HUES48 (cell line): ENCODE results near the gene YWHAB.

Experiments
- H3K27ac ChIP-seq: one replicate; pipeline ENCODE4 v1.7.0; 2013; ENCODE audit warnings: low read depth, low read length, inconsistent platforms
- H3K27me3 ChIP-seq: 2 replicates; pipeline ENCODE4 v1.6.1; 2013; ENCODE audit warnings: mild to moderate bottlenecking, low read length; ENCODE audit not compliant: control insufficient read depth, insufficient read depth
- H3K36me3 ChIP-seq: 2 replicates; pipeline ENCODE4 v1.6.1; 2013; ENCODE audit warnings: low read length; ENCODE audit not compliant: control insufficient read depth, insufficient read depth
- H3K4me1 ChIP-seq: 2 replicates; pipeline ENCODE4 v1.6.1; 2013; ENCODE audit warnings: mild to moderate bottlenecking, low read length; ENCODE audit not compliant: control insufficient read depth, insufficient read depth
- H3K4me3 ChIP-seq: 2 replicates; pipeline ENCODE4 v1.5.1; 2013; ENCODE audit warnings: mild to moderate bottlenecking, low read depth, low read length
- H3K9ac ChIP-seq: 2 replicates; pipeline ENCODE4 v1.6.1; 2013; ENCODE audit warnings: mild to moderate bottlenecking, low read depth, low read length, moderate library complexity
- H3K9me3 ChIP-seq: 2 replicates; pipeline ENCODE4 v1.6.1; 2013; ENCODE audit warnings: low read length; ENCODE audit not compliant: control insufficient read depth, insufficient read depth

The YWHAB gene

GRCh38 chr20:44917399-44917798, 31.9 kb downstream of the YWHAB start:
- Histone ChIP-seq H3K36me3 (peaks cover 82% of the 10 kb centered on the region), H3K4me3 (no peak overlapping the region), H3K9ac (no peak overlapping the region), H3K27ac (no peak overlapping the region), H3K9me3 (no peaks in the 10 kb centered on the region), H3K27me3 (no peaks in the 10 kb centered on the region), H3K4me1 (no peaks in the 10 kb centered on the region)

DNA sequence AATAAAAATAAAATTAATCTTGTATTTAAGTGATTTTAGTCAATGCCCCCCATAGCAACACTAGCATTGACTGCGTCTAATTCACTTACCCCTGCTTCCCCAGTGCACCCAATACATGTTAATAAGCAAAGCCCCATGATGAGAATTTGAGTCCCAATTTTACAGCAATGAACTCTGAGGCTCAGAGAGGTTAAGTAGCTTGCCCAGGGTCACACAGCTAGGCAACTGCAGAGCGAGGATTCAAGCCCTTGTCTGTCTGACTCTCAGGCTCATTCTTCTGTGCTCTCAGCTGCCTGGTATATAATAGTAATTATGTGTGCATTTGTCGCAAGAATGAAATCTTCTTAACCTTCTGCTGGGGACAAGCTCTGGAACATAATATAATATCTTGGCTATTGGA, 32.8 kb downstream of the YWHAB start:
- H3K36me3 ChIP-seq = peaks cover 80% of the 10 kb centered on the region
- H3K4me3 ChIP-seq = no peak overlapping the region
- no peak overlapping the region for H3K27ac ChIP-seq
- H3K9me3 ChIP-seq = no peaks in the 10 kb centered on the region
- H3K9ac ChIP-seq = no peak overlapping the region
- H3K4me1 ChIP-seq = no peaks in the 10 kb centered on the region
- no peaks in the 10 kb centered on the region for H3K27me3 ChIP-seq

DNA sequence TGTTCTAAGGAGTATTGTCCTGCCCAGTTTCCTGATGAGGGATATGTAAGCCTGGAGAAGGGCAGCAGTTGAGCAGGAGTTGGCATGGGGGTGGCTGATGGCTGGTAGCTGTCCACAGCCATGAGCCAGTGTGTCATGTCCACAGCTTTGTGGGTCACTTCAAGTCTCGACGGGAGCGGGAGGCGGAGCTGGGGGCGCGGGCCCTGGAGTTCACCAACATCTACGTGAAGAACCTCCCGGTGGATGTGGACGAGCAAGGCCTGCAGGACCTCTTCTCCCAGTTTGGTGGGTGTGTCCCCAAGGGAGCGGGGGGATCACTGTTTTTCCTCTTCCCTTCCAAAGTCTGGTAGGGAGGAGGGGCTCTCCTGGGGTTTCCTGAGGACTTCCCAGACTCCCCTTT, 33.3 kb downstream of the YWHAB start:
- Histone ChIP-seq H3K27ac (no peak overlapping the region), H3K9ac (no peak overlapping the region), H3K4me3 (no peak overlapping the region), H3K27me3 (no peaks in the 10 kb centered on the region), H3K9me3 (no peaks in the 10 kb centered on the region), H3K36me3 (peaks cover 79% of the 10 kb centered on the region), H3K4me1 (no peaks in the 10 kb centered on the region)

- H3K36me3 ChIP-seq = peaks cover 79% of the 10 kb centered on the region
- H3K9ac ChIP-seq = no peak overlapping the region
- no peak overlapping the region for H3K27ac ChIP-seq
- H3K4me3 ChIP-seq = no peak overlapping the region
- no peaks in the 10 kb centered on the region for H3K27me3 ChIP-seq
- no peaks in the 10 kb centered on the region for H3K9me3 ChIP-seq
- no peaks in the 10 kb centered on the region for H3K4me1 ChIP-seq
These were observed 35.9 kb downstream of the YWHAB start for GRCh38 chr20:44921447-44921846.

DNA sequence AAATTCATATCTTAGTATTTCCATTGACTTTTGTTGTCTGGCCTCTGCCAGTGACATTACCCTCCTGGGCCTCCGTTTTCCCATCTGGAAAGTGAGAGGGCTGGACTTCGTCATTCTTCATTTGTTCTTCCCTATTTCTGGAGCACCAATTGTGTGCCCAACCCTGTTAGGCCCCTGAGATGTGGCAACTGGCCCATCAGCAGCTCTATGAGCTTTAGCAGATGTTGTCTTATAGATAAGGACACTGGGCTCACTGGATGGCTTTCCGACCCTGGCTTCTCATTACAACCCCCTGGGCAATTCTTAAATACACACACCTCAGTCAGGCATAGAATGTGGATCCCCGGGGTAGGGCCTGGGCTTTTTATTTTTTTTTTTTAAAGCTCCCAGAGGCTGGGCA, 39.0 kb downstream of the YWHAB start:
- no peaks in the 10 kb centered on the region for H3K9me3 ChIP-seq

GRCh38 chr20:44928595-44928994, 43.1 kb downstream of the YWHAB start:
- no peak overlapping the region for H3K4me3 ChIP-seq
- no peak overlapping the region for H3K9ac ChIP-seq
- H3K27ac ChIP-seq = no peak overlapping the region
- H3K4me1 ChIP-seq = no peaks in the 10 kb centered on the region
- no peaks in the 10 kb centered on the region for H3K27me3 ChIP-seq
- no peaks in the 10 kb centered on the region for H3K9me3 ChIP-seq
- H3K36me3 ChIP-seq = peaks cover 71% of the 10 kb centered on the region

More for the DNA sequence above, 39.0 kb downstream of the YWHAB start:
- Histone ChIP-seq H3K9ac (no peak overlapping the region), H3K36me3 (peaks cover 63% of the 10 kb centered on the region), H3K27ac (no peak overlapping the region), H3K4me3 (no peak overlapping the region), H3K27me3 (no peaks in the 10 kb centered on the region), H3K4me1 (no peaks in the 10 kb centered on the region)

DNA sequence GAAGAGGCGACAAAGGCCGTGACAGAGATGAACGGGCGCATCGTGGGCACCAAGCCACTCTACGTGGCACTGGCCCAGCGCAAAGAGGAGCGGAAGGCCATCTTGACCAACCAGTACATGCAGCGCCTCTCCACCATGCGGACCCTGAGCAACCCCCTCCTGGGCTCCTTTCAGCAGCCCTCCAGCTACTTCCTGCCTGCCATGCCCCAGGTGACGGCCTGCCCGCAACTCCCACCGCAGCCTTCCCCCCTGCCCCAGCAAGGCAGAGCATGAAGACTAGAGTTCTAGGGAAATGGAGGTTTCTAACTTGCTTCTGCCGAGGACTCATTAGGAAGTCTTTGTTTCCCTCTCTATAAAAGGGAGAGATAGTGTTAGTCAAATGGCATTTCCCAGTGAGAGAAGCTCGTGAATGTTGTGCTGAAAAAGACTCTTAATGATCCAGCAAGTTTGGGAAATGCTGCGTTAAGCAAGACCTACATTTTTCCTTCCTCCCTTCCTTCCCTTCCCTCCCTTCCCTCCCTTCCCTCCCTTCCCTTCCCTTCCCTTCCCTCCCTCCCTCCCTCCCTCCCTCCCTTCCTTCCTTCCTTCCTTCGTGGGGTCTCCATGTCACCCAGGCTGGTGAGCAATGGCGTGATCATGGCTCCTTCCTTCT, 45.1 kb downstream of the YWHAB start:
- H3K4me3 ChIP-seq = no peak overlapping the region
- H3K27ac ChIP-seq = no peak overlapping the region
- H3K36me3 ChIP-seq = peaks cover 73% of the 10 kb centered on the region
- H3K4me1 ChIP-seq = no peaks in the 10 kb centered on the region
- H3K9me3 ChIP-seq = no peaks in the 10 kb centered on the region
- H3K27me3 ChIP-seq = no peaks in the 10 kb centered on the region
- H3K9ac ChIP-seq = no peak overlapping the region

GRCh38 chr20:44931911-44932310, 46.4 kb downstream of the YWHAB start:
- H3K9ac ChIP-seq = no peak overlapping the region
- H3K36me3 ChIP-seq = peaks cover 78% of the 10 kb centered on the region

GRCh38 chr20:44932916-44933315, 47.4 kb downstream of the YWHAB start:
- no peaks in the 10 kb centered on the region for H3K27me3 ChIP-seq
- peaks cover 88% of the 10 kb centered on the region for H3K36me3 ChIP-seq
- no peak overlapping the region for H3K27ac ChIP-seq
- H3K4me3 ChIP-seq = no peak overlapping the region
- H3K4me1 ChIP-seq = no peaks in the 10 kb centered on the region
- H3K9ac ChIP-seq = no peak overlapping the region
- H3K9me3 ChIP-seq = no peaks in the 10 kb centered on the region

More at GRCh38 chr20:44931911-44932310, 46.4 kb downstream of the YWHAB start:
- no peaks in the 10 kb centered on the region for H3K9me3 ChIP-seq
- H3K4me1 ChIP-seq = no peaks in the 10 kb centered on the region
- H3K4me3 ChIP-seq = no peak overlapping the region
- H3K27ac ChIP-seq = no peak overlapping the region
- no peaks in the 10 kb centered on the region for H3K27me3 ChIP-seq

DNA sequence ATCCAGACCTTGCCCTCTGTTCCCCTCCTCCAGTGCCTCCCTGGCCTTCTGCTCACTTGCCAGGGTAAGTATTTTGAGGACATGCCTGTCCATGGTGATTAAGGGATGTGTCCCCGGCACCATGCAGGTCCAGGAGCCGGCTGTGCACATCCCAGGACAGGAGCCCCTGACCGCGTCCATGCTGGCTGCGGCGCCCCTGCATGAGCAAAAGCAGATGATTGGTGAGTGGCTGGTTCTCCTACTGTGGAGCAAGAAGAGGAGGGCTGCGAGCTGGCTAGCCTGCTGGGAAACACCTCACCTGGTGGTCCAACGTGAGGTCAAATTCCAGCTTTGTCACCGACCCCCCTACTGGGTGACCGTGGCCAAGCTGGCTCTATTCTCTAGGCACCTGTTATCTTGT, 51.0 kb downstream of the YWHAB start:
- peaks cover 95% of the 10 kb centered on the region for H3K36me3 ChIP-seq
- no peak overlapping the region for H3K9ac ChIP-seq
- no peaks in the 10 kb centered on the region for H3K4me1 ChIP-seq
- H3K27me3 ChIP-seq = no peaks in the 10 kb centered on the region
- H3K27ac ChIP-seq = no peak overlapping the region
- no peak overlapping the region for H3K4me3 ChIP-seq
- no peaks in the 10 kb centered on the region for H3K9me3 ChIP-seq

- Histone ChIP-seq H3K9me3 (no peaks in the 10 kb centered on the region), H3K27me3 (no peaks in the 10 kb centered on the region), H3K4me3 (no peak overlapping the region), H3K9ac (no peak overlapping the region), H3K36me3 (peaks cover 96% of the 10 kb centered on the region), H3K27ac (no peak overlapping the region), H3K4me1 (no peaks in the 10 kb centered on the region)
These were observed 53.1 kb downstream of the YWHAB start for GRCh38 chr20:44938637-44939036.
